ENCODE results near the gene SYDE1.

Gene SYDE1

DNA sequence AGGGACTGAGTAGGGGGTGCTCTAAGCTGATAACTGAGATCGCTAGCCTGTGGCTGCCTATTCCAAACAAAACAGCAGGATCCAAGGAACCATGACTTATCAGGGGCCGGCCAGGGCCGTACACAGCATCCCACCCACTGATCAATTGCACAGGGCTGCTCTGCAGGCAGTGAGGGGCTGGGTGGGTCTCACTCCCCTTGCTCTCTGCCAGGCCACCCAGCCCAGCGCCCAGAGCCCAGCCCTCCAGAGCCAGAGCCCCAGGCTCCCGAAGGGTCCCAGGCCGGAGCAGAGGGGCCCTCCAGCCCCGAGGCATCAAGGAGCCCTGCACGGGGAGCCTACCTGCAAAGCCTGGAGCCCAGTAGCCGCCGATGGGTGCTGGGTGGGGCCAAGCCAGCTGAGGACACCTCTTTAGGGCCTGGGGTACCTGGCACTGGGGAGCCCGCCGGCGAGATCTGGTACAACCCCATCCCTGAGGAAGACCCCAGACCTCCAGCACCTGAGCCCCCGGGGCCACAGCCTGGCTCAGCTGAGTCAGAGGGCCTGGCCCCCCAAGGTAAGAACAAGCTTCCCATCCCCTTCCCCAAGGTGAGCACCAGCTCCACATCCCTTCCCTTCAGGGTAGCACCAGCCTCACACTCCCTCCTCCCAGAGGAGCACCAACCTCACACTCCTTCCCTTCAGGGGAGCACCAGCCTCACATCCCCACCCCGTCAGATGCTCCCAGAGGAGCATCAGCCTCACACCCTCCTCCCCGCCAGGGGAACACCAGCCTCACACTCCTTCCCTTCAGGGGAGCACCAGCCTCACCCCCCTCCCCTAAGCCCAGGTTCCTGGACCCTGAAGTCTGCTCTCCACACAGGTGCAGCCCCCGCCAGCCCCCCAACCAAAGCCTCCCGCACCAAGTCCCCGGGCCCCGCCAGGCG lies 1.9 kb downstream of the SYDE1 start:
- DNase-seq: no peak

DNA sequence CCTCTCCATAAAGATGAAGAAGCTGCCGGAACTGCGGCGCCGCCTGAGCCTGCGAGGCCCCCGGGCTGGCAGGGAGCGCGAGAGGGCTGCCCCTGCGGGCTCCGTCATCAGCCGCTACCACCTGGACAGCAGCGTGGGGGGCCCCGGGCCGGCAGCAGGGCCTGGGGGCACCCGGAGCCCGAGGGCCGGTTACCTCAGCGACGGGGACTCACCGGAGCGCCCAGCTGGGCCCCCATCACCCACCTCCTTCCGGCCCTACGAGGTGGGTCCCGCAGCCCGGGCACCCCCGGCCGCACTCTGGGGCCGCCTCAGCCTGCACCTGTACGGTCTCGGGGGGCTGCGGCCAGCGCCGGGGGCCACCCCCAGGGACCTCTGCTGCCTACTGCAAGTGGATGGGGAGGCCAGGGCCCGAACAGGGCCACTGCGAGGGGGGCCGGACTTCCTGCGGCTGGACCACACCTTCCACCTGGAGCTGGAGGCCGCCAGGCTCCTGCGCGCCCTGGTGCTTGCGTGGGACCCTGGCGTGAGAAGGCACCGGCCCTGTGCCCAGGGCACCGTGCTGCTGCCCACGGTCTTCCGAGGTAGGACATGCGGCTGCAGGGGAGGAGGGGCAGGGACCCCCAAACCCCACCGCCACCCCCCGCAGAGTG lies 2.7 kb downstream of the SYDE1 start:
- peak; percentile 29 for DNase-seq

- DNase-seq: peak; percentile 25
These were observed 3.2 kb downstream of the SYDE1 start for GRCh38 chr19:15110418-15110815.

GRCh38 chr19:15111758-15112157 lies 4.6 kb downstream of the SYDE1 start:
- DNase-seq: no peak

DNA sequence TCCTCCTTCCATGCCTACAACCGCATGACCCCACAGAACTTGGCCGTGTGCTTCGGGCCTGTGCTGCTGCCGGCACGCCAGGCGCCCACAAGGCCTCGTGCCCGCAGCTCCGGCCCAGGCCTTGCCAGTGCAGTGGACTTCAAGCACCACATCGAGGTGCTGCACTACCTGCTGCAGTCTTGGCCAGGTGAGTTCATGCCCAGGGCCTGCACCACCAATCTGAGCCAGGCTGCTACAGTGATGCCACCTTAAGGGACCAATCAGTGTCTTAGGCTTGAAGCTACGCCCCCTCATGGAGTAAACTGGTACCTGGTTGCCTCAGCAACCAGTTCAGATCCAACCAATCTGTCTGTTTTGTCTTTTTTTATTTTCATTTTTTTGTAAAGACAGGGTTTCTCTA lies 5.2 kb downstream of the SYDE1 start:
- peak; percentile 10 for DNase-seq

DNA sequence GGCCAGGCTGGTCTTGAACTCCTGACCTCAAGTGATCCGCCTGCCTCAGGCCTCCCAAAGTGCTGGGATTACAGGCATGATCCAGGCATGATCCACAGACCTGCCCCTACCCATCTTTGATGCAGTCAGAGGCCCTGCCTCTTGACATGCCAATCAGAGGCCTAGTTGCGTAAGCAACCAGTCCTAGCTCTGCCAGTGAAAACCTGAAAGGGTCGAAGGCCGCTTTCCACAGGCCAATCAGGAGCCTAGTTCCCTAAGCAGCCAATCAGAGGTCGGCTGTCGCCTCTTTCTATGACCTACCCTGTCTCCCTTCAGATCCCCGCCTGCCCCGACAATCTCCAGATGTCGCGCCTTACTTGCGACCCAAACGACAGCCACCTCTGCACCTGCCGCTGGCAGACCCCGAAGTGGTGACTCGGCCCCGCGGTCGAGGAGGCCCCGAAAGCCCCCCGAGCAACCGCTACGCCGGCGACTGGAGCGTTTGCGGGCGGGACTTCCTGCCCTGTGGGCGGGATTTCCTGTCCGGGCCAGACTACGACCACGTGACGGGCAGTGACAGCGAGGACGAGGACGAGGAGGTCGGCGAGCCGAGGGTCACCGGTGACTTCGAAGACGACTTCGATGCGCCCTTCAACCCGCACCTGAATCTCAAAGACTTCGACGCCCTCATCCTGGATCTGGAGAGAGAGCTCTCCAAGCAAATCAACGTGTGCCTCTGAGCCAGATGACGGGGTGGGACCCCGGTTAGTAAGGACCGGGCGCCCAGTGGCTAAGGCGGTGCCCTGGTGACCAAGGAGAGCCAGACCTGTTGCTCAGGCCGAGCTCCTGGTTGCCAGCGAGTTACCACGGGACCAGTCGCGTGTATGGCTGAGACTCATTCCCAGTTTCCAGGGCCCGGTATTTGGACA lies 6.3 kb downstream of the SYDE1 start:
- no peak for DNase-seq

- DNase-seq: no peak
These were observed 6.9 kb downstream of the SYDE1 start for GRCh38 chr19:15114153-15114540.

DNA sequence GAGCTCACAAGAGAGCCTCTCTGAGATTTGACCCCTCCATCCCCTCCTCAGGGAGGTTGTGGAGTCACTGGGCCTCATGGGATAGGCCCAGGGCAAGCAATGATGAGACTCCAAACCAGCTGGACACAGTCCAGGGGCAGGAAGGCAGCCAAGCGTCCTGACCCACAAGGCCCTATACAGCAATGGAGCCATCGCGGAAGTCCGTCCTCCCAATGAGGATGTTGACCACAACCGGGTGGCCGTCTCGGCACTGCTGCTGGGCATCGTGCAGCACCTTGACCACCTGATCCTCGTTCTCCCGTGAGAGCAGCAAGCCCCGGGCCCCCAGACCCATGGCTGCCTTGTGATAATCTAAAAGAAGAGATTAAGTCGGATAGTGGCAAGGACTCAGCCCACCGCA lies 7.9 kb downstream of the SYDE1 start:
- no peak for DNase-seq

DNA sequence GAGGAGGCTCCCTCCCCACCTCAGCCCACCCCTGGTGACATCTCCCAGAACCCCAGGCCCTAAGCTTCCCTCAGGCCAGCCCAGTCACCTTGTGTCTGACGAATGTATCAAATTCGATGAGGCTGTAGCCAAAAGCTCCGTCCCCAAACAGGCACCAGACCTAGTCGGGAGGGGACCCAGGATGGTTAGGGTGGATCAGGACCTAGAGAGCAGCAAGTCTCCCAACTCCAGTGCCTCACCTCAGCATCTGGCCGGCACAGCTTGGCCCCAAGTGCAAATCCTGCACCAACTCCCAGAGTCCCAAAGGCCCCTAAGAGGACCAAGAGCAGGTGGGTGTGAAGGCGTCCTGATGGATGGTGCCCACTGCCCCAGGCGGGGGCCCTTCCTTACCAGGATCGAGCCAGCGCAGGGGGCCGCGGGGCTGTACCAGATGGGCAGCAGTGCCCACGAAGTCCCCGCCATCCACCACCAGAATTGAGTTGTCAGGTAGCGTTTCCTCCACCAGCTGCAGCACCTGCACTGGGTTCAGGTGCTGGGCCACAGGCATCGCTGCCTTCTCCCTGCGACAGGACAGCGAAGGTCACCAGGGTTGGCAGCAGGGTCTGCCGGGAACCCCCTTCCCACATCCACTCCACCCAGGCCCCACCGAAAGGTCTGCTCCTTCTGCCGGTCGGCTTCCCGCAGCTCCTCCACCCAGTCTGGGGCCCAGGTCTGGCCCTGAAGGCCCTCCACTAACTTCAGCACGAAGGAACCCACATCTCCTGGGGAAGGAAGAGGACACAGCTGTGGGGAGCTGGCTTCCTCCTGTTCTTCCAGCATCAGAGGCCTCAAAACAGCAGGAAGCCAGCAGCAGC lies 8.8 kb downstream of the SYDE1 start:
- no peak for DNase-seq

- DNase-seq: no peak
These were observed 9.7 kb downstream of the SYDE1 start for GRCh38 chr19:15116856-15117255.

- DNase-seq: no peak
These were observed 11.0 kb downstream of the SYDE1 start for GRCh38 chr19:15118248-15118647.

DNA sequence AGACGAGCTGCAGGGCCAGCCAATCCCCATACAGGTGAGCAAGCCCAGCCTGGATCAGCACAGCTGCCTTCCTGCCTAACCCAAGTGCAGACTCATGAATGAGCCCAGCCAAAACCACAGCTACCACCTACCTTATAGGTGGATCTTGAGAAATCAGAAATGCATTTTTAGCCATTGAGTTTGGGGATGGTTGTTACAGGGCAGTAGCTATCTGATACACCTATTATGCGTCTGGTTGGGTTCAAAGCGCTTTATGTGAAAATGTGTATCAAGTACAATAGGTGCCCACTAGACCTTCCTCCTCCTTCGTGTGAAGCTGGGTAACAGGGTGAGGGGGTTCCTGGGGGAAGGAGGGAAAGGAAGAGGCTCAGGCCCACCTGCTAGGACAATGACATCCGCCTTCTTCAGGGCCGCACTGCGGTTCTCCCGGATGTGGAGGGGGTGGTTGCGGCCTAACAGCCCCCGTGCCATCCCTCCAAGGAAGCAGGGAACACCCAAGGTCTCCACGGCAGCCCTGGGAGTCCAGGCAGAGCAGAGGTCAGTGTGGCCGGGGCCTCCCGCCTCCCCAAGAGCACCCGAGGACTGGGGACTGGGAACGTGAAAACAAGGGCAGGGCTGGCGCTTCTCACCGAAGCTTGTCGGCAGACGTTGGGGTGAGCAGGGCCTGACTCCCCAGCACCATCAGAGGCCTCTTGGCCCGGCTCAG lies 11.7 kb downstream of the SYDE1 start:
- DNase-seq: no peak

GRCh38 chr19:15120135-15121026 lies 13.2 kb downstream of the SYDE1 start:
- DNase-seq: no peak

- no peak for DNase-seq
These were observed 15.3 kb downstream of the SYDE1 start for GRCh38 chr19:15122331-15123030.

GRCh38 chr19:15123031-15123890 lies 16.1 kb downstream of the SYDE1 start:
- no peak for DNase-seq

DNA sequence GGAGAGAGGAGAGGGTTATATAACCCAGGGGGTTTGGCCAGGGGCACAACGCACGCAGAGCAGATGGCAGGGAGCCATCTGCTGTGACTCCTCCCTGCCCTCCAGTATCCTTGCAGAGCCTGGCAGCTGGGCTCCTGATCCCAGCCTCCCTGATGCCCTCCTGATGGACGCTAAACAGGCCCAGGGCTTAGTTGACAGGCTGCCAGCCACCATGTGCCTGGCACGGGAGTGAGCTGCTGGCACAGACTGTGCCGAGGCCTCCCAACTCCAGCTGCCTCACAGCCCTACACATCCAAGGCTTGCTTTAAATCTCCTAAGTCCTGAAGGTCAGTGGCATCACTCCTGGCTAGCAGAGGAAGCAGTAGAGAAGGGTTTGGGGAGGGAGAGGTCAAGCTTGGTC lies 16.7 kb downstream of the SYDE1 start:
- peak; percentile 76 for DNase-seq

DNA sequence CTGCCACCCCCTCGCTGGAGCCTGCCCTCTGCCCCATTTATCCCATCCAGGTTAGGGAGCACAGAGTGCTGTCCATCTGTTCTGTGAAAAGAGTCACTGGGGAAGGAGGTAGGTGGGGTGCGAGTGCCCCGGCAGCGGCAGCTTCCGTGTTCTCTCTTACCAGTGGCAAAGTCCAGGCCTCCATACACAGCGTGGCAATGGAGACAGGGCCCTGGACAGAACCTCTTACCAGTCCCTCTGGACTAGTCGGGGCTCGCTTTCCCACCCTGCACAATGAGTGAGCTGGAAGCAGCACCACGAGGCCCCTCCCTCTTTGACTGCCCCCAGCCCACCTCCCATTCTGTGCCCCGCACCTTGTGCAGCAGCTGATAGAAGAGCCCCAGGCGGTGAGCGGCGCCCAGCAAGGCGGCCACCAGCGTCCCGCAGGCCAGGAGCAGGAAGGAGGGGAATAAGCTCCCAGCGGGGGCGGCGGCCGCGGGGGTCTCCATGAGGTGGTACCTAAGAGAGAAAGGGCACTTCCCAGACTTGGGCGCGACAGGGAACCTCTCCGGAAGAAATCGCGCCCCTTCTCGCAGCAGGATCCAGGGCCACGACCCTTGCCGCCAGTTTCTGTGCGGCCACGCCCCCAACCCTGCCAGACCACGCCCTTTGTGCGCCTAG lies 17.5 kb downstream of the SYDE1 start:
- DNase-seq: no peak
